CD8-positive, alpha-beta memory T cell (primary cell): Measurements from ENCODE around the gene LNPEP. TPM values are rescaled to one million over a fixed set of nuclear protein-coding genes. Genes with fewer than 3 reads are reported as not detected.
A peak's percentile ranks its signal among the peaks of the same experiment; 100 is the strongest.

Source experiments
- CTCF ChIA-PET: fragments of 350-600 bp; sonication (Branson Sonifier 250); formaldehyde crosslinking; loops from one replicate; lab custom pipeline; 2021; ENCODE audit warnings: antibody characterized with exemption; lab: Charles Lee
- POLR2A ChIA-PET: fragments of 350-600 bp; sonication (Branson Sonifier 250); formaldehyde crosslinking; loops from one replicate; lab custom pipeline; 2021; ENCODE audit warnings: antibody characterized with exemption; lab: Charles Lee
- DNase-seq, 5 donors: peaks; one replicate each; pipeline versions ENCODE4 v3.0.0 to v3.0.0-alpha.2; 2020 to 2022; ENCODE audit warnings: mixed read lengths in 1 of 5
- H3K27ac ChIP-seq: one replicate; pipeline ENCODE4 v1.7.0; 2013; ENCODE audit warnings: low read depth, mild to moderate bottlenecking, low read length, moderate library complexity
- H3K27me3 ChIP-seq: 2 replicates; pipeline ENCODE4 v1.7.0; 2013; ENCODE audit warnings: low read length, mild to moderate bottlenecking; ENCODE audit not compliant: insufficient read depth, poor library complexity, severe bottlenecking
- H3K36me3 ChIP-seq: 2 replicates; pipeline ENCODE4 v1.7.0; 2013; ENCODE audit warnings: mild to moderate bottlenecking, low read length, moderate library complexity; ENCODE audit not compliant: insufficient read depth
- H3K4me1 ChIP-seq: 2 replicates; pipeline ENCODE4 v1.7.0; 2013; ENCODE audit warnings: mild to moderate bottlenecking, low read length, moderate library complexity; ENCODE audit not compliant: insufficient read depth
- H3K4me3 ChIP-seq: 2 replicates; pipeline ENCODE4 v1.7.0; 2013; ENCODE audit warnings: mild to moderate bottlenecking, low read length
- H3K9me3 ChIP-seq: 2 replicates; pipeline ENCODE4 v1.7.0; 2013; ENCODE audit warnings: mild to moderate bottlenecking, low read length
- H3K27ac Mint-ChIP-seq, 8 donors: one replicate each; pipeline ENCODE4 v1.8.0; 2020 to 2021; ENCODE audit warnings: mixed read lengths in 8 of 8, mild to moderate bottlenecking in 6 of 8, inconsistent platforms in 3 of 8, moderate library complexity in 3 of 8
- H3K27me3 Mint-ChIP-seq, 2 donors: one replicate each; pipeline ENCODE4 v1.8.0; 2020 to 2021; ENCODE audit warnings: mixed read lengths in 2 of 2, mild to moderate bottlenecking in 1 of 2, moderate library complexity in 1 of 2
- H3K36me3 Mint-ChIP-seq, 3 donors: one replicate each; pipeline ENCODE4 v1.8.0; 2020 to 2021; ENCODE audit warnings: mixed read lengths in 3 of 3, inconsistent platforms in 1 of 3, mild to moderate bottlenecking in 1 of 3
- H3K4me1 Mint-ChIP-seq, 3 donors: one replicate each; pipeline ENCODE4 v1.8.0; 2020 to 2021; ENCODE audit warnings: mixed read lengths in 3 of 3, inconsistent platforms in 1 of 3, mild to moderate bottlenecking in 1 of 3
- H3K4me3 Mint-ChIP-seq, 7 donors: one replicate each; pipeline ENCODE4 v1.8.0; 2020 to 2021; ENCODE audit warnings: mixed read lengths in 7 of 7, mild to moderate bottlenecking in 6 of 7, moderate library complexity in 4 of 7, inconsistent platforms in 2 of 7
- H3K9me3 Mint-ChIP-seq, 5 donors: one replicate each; pipeline ENCODE4 v1.8.0; 2020 to 2022; ENCODE audit warnings: mixed read lengths in 5 of 5, mild to moderate bottlenecking in 3 of 5, moderate library complexity in 2 of 5, inconsistent platforms in 1 of 5
- polyA plus RNA-seq: library from polyadenylated mRNA; unstranded; fragments of 300-500 nt; fragmentation: Illumina TruSeq; gene quantifications from one replicate; pipeline ENCODE4 v1.2.3, GENCODE V29; 2021
- total RNA-seq, 2 experiments: library from RNA; stranded (reverse); gene quantifications; one replicate each; pipeline ENCODE4 v1.2.3, GENCODE V29; 2021

LNPEP gene
- total and polyA plus RNA-seq, 3 experiments from 2014 or later, result 37.6 to 40.5 (median 40.1) TPM

GRCh38 chr5:96919754-96920197 is 16.1 kb upstream of the LNPEP start:
- Histone ChIP-seq H3K27ac (no peak overlapping the region), H3K36me3 (peaks cover 14% of the 10 kb centered on the region), H3K4me1 (peaks cover 23% of the 10 kb centered on the region), H3K4me3 (no peak overlapping the region), H3K9me3 (no peaks in the 10 kb centered on the region), H3K27me3 (no peaks in the 10 kb centered on the region)
- Mint-ChIP-seq H3K9me3 (no peaks in the 10 kb centered on the region), H3K36me3 (peaks cover 5 to 62% (median 16%) of the 10 kb centered on the region in 3 donors), H3K4me3 (no peak overlapping the region), H3K4me1 (peaks cover 22 to 40% (median 31%) of the 10 kb centered on the region in 3 donors), H3K27me3 (no peaks in the 10 kb centered on the region), H3K27ac (peak overlapping the region in 3 of 8 donors; percentile 12 to 72 (median 54))
- CTCF ChIA-PET, result no interaction called here
- no peak for DNase-seq
- POLR2A ChIA-PET, result no interaction called here

- H3K36me3 ChIP-seq, result peaks cover 14% of the 10 kb centered on the region
- no peak overlapping the region for H3K4me3 ChIP-seq
- Mint-ChIP-seq H3K27me3 (no peaks in the 10 kb centered on the region), H3K36me3 (peaks cover 5 to 62% (median 15%) of the 10 kb centered on the region in 3 donors), H3K27ac (peak overlapping the region in 7 of 8 donors; percentile 17 to 92 (median 60)), H3K4me3 (no peak overlapping the region), H3K9me3 (no peaks in the 10 kb centered on the region), H3K4me1 (peaks cover 22 to 46% (median 36%) of the 10 kb centered on the region in 3 donors)
- peaks cover 31% of the 10 kb centered on the region for H3K4me1 ChIP-seq
- DNase-seq, result no peak
- no peaks in the 10 kb centered on the region for H3K9me3 ChIP-seq
- POLR2A ChIA-PET, result interaction anchor here (0.8 kb wide), 1 partner anchor 12 kb away, joined by 3 read pairs; no protein-coding TSS in a partner anchor
- H3K27ac ChIP-seq, result no peak overlapping the region
- no peaks in the 10 kb centered on the region for H3K27me3 ChIP-seq
- CTCF ChIA-PET, result interaction anchor here (0.8 kb wide), 1 partner anchor 13 kb away, joined by 3 read pairs; no protein-coding TSS in a partner anchor
These were observed 15.0 kb upstream of the LNPEP start for GRCh38 chr5:96920744-96921355.

GRCh38 chr5:96922499-96923244 is 13.2 kb upstream of the LNPEP start:
- no peak overlapping the region for H3K4me3 ChIP-seq
- Mint-ChIP-seq H3K36me3 (peaks cover 5 to 51% (median 16%) of the 10 kb centered on the region in 3 donors), H3K4me1 (peaks cover 26 to 48% (median 40%) of the 10 kb centered on the region in 3 donors), H3K9me3 (no peaks in the 10 kb centered on the region), H3K4me3 (no peak overlapping the region), H3K27me3 (no peaks in the 10 kb centered on the region), H3K27ac (peak overlapping the region in 2 of 8 donors; percentile 70 to 73)
- H3K4me1 ChIP-seq, result peaks cover 31% of the 10 kb centered on the region
- ChIA-PET CTCF (no interaction called here), POLR2A (interaction anchor here (0.5 kb wide), 1 partner anchor 31 kb away, joined by 6 read pairs; no protein-coding TSS in a partner anchor)
- peaks cover 7% of the 10 kb centered on the region for H3K36me3 ChIP-seq
- no peaks in the 10 kb centered on the region for H3K27me3 ChIP-seq
- H3K27ac ChIP-seq, result no peak overlapping the region
- no peaks in the 10 kb centered on the region for H3K9me3 ChIP-seq
- no peak for DNase-seq

- Mint-ChIP-seq H3K27me3 (no peaks in the 10 kb centered on the region), H3K36me3 (peaks cover 0 to 38% (median 8%) of the 10 kb centered on the region in 3 donors), H3K4me1 (peaks cover 20 to 47% (median 38%) of the 10 kb centered on the region in 3 donors), H3K4me3 (peak overlapping the region in 2 of 7 donors; percentile 1 to 9), H3K9me3 (no peaks in the 10 kb centered on the region), H3K27ac (peak overlapping the region; percentile 2 to 87 (median 62))
- peaks cover 7% of the 10 kb centered on the region for H3K36me3 ChIP-seq
- H3K27ac ChIP-seq, result no peak overlapping the region
- H3K27me3 ChIP-seq, result no peaks in the 10 kb centered on the region
- CTCF ChIA-PET, result interaction anchor here (1.2 to 1.3 kb wide), 2 partner anchors 9 to 66 kb away, joined by 3 to 5 read pairs; no protein-coding TSS in a partner anchor
- no peaks in the 10 kb centered on the region for H3K9me3 ChIP-seq
- H3K4me3 ChIP-seq, result no peak overlapping the region
- H3K4me1 ChIP-seq, result peaks cover 31% of the 10 kb centered on the region
- peak in 1 of 5 donors; percentile 67 for DNase-seq
- POLR2A ChIA-PET, result interaction anchor here (0.7 kb wide), 1 partner anchor 47 kb away, joined by 3 read pairs; no protein-coding TSS in a partner anchor
These were observed 11.8 kb upstream of the LNPEP start for GRCh38 chr5:96924016-96924443.

- no peak overlapping the region for H3K4me3 Mint-ChIP-seq
- POLR2A ChIA-PET, result interaction anchor here (1.1 kb wide), 1 partner anchor 239 kb away, joined by 10 read pairs; no protein-coding TSS in a partner anchor
- no peaks in the 10 kb centered on the region for H3K27me3 Mint-ChIP-seq
- H3K4me3 ChIP-seq, result no peak overlapping the region
- no peaks in the 10 kb centered on the region for H3K27me3 ChIP-seq
- no peak for DNase-seq
- CTCF ChIA-PET, result no interaction called here
- H3K27ac ChIP-seq, result no peak overlapping the region
- no peaks in the 10 kb centered on the region for H3K9me3 Mint-ChIP-seq
- peaks cover 0 to 24% (median 12%) of the 10 kb centered on the region in 3 donors for H3K36me3 Mint-ChIP-seq
- H3K4me1 ChIP-seq, result peaks cover 33% of the 10 kb centered on the region
- H3K4me1 Mint-ChIP-seq, result peaks cover 27 to 50% (median 43%) of the 10 kb centered on the region in 3 donors
- no peaks in the 10 kb centered on the region for H3K36me3 ChIP-seq
- peak overlapping the region in 1 of 8 donors; percentile 54 for H3K27ac Mint-ChIP-seq
- H3K9me3 ChIP-seq, result no peaks in the 10 kb centered on the region
These were observed 9.6 kb upstream of the LNPEP start for GRCh38 chr5:96926276-96926675.

GRCh38 chr5:96927008-96927407 is 8.9 kb upstream of the LNPEP start:
- no peaks in the 10 kb centered on the region for H3K9me3 ChIP-seq
- no peak for DNase-seq
- Mint-ChIP-seq H3K9me3 (no peaks in the 10 kb centered on the region), H3K36me3 (peaks cover 0 to 21% (median 12%) of the 10 kb centered on the region in 3 donors), H3K27me3 (no peaks in the 10 kb centered on the region), H3K4me1 (peaks cover 32 to 57% (median 50%) of the 10 kb centered on the region in 3 donors), H3K27ac (peak overlapping the region in 1 of 8 donors; percentile 41), H3K4me3 (no peak overlapping the region)
- peaks cover 40% of the 10 kb centered on the region for H3K4me1 ChIP-seq
- H3K27me3 ChIP-seq, result no peaks in the 10 kb centered on the region
- H3K36me3 ChIP-seq, result no peaks in the 10 kb centered on the region
- no peak overlapping the region for H3K4me3 ChIP-seq
- H3K27ac ChIP-seq, result no peak overlapping the region
- POLR2A ChIA-PET, result no interaction called here
- CTCF ChIA-PET, result no interaction called here

GRCh38 chr5:96928931-96929708 is 6.8 kb upstream of the LNPEP start:
- no peaks in the 10 kb centered on the region for H3K27me3 Mint-ChIP-seq
- H3K27me3 ChIP-seq, result no peaks in the 10 kb centered on the region
- peaks cover 46 to 70% (median 66%) of the 10 kb centered on the region in 3 donors for H3K4me1 Mint-ChIP-seq
- ChIA-PET CTCF (no interaction called here), POLR2A (interaction anchor here (0.5 kb wide), 1 partner anchor 31 kb away, joined by 6 read pairs; no protein-coding TSS in a partner anchor)
- no peak overlapping the region for H3K4me3 Mint-ChIP-seq
- no peaks in the 10 kb centered on the region for H3K36me3 ChIP-seq
- peaks cover 0 to 11% (median 10%) of the 10 kb centered on the region in 3 donors for H3K36me3 Mint-ChIP-seq
- H3K27ac Mint-ChIP-seq, result peak overlapping the region in 4 of 8 donors; percentile 2 to 36 (median 18)
- no peaks in the 10 kb centered on the region for H3K9me3 ChIP-seq
- H3K9me3 Mint-ChIP-seq, result no peaks in the 10 kb centered on the region
- DNase-seq, result no peak
- H3K4me3 ChIP-seq, result no peak overlapping the region
- H3K27ac ChIP-seq, result no peak overlapping the region
- peaks cover 53% of the 10 kb centered on the region for H3K4me1 ChIP-seq
